Activated naive CD4-positive, alpha-beta T cell treated with anti-CD3 and anti-CD28 coated beads for 36 hours (primary cell): ENCODE data around the gene CDH26. TPM values are rescaled to one million over a fixed set of nuclear protein-coding genes. Genes with fewer than 3 reads are reported as not detected.
A peak's percentile ranks its signal among the peaks of the same experiment; 100 is the strongest.
"Not testable (repeated sequence)": the region's sequence is repeated elsewhere in the genome, so short reads cannot be mapped to it uniquely, and the experiment has no call there.

ENCODE experiments used
- CTCF ChIA-PET: fragments of 350-600 bp; sonication (Branson Sonifier 250); formaldehyde crosslinking; loops from one replicate; lab custom pipeline; 2021; ENCODE audit warnings: antibody characterized with exemption; lab: Charles Lee
- DNase-seq: peaks from one replicate; pipeline ENCODE4 v3.0.0-alpha.2; 2020
- H3K27ac Mint-ChIP-seq: one replicate; pipeline ENCODE4 v1.8.0; 2021; ENCODE audit warnings: mild to moderate bottlenecking, mixed read lengths
- H3K27me3 Mint-ChIP-seq: one replicate; pipeline ENCODE4 v1.8.0; 2021; ENCODE audit warnings: low read depth, mixed read lengths
- H3K36me3 Mint-ChIP-seq: one replicate; pipeline ENCODE4 v1.8.0; 2021; ENCODE audit warnings: low read depth, mixed read lengths
- H3K4me1 Mint-ChIP-seq: one replicate; pipeline ENCODE4 v1.8.0; 2021; ENCODE audit warnings: low read depth, mixed read lengths
- H3K4me3 Mint-ChIP-seq: one replicate; pipeline ENCODE4 v1.8.0; 2021; ENCODE audit warnings: mild to moderate bottlenecking, moderate library complexity, mixed read lengths
- H3K9me3 Mint-ChIP-seq: one replicate; pipeline ENCODE4 v1.8.0; 2021; ENCODE audit warnings: mixed read lengths
- intact Hi-C: fragments of 100-400 bp; cut with micrococcal nuclease; formaldehyde crosslinking; loops from one replicate; pipeline ENCODE4 v1.15.1; 2023
- total RNA-seq, 2 experiments: library from RNA; stranded (reverse); gene quantifications; one replicate each; pipeline ENCODE4 v1.2.3, GENCODE V29; 2021

Gene CDH26
- total RNA-seq, 2 experiments from 2014 or later: 1.5 to 1.8 TPM

DNA sequence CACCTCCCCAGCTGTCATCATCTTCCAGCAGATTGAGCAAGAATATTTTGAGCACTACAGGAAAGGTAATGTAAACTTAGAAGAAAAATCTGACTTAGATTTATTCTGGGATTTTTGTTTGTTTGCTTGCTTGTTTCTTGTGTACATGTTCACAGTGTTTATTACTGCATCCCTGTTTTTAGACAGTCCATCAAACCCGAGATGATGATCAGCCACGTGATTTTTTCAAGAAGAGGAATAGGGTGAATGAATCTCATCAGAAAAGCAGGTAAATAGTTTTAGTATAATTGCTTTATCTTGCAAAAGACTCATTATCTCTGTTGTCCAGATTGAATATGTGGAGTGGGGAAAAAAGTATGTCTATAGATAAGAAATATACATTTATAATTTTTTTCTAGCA is 16.0 kb upstream of the CDH26 start:
- CTCF ChIA-PET: interaction anchor here (1.5 kb wide), 1 partner anchor 10 kb away, joined by 6 read pairs; no protein-coding TSS in a partner anchor

DNA sequence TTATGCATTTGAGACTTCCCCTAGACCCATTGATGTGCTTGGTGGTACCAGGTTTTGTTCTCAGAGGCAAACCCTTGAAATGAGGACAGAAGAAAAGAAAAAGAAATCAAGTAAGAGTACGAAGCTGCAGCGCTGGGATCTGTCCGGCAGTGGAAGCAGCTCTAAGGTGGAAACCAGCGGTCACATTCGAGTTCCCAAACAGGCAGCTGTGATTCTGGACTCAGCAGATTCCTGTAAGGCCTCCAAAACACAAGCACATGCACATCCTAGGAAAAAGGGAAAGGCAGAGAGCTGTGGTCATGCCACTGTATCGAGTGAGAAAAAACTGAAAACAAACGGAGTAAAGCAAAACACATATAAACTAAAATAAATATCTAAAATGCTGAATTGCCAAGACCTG is 13.5 kb upstream of the CDH26 start:
- Mint-ChIP-seq H3K36me3 (peaks cover 17% of the 10 kb centered on the region), H3K4me1 (peaks cover 36% of the 10 kb centered on the region), H3K27ac (no peak overlapping the region), H3K4me3 (no peak overlapping the region), H3K27me3 (no peaks in the 10 kb centered on the region), H3K9me3 (no peaks in the 10 kb centered on the region)
- CTCF ChIA-PET: interaction anchor here (1.4 to 1.5 kb wide), 2 partner anchors 11 kb away, joined by 5 to 6 read pairs; partner anchors contain the start of gene SYCP2
- intact Hi-C loops: loop anchor here (5.0 kb wide), 1 partner anchor 1637 kb away; the partner anchor contains the start of gene RAB22A
- no peak for DNase-seq

More for the DNA sequence above, 16.0 kb upstream of the CDH26 start:
- Mint-ChIP-seq H3K27ac (no peak overlapping the region), H3K36me3 (peaks cover 24% of the 10 kb centered on the region), H3K4me3 (no peak overlapping the region), H3K27me3 (no peaks in the 10 kb centered on the region), H3K4me1 (peaks cover 39% of the 10 kb centered on the region), H3K9me3 (peaks cover 2% of the 10 kb centered on the region)
- DNase-seq: no peak
- intact Hi-C loops: loop anchor here (5.0 kb wide), 1 partner anchor 1635 kb away; the partner anchor contains the start of gene RAB22A

DNA sequence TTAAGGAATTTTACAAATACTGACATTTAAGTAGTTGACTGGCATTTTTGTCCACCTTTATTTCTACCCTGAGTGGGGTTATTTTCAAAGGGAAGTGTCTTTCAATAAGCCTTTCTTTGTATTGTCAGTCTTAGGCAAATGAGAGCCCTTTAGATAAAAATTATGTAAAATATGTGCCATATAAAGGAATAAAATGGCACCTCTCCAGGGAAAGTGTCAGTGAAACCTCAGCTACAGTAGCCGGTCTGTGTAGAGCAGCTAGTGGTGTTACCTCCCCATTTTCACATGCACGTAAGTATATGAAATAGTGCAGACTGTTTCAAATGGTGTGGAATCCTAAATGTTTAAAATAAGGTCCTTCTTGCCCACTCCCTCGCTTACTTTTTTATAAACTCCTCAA is 13.0 kb upstream of the CDH26 start:
- no peaks in the 10 kb centered on the region for H3K27me3 Mint-ChIP-seq
- no peak overlapping the region for H3K4me3 Mint-ChIP-seq
- intact Hi-C loops: no loop called here
- CTCF ChIA-PET: interaction anchor here (1.5 kb wide), 1 partner anchor 11 kb away, joined by 5 read pairs; the partner anchor contains the start of gene SYCP2
- no peak for DNase-seq
- no peaks in the 10 kb centered on the region for H3K9me3 Mint-ChIP-seq
- H3K4me1 Mint-ChIP-seq: peaks cover 36% of the 10 kb centered on the region
- H3K27ac Mint-ChIP-seq: no peak overlapping the region
- peaks cover 17% of the 10 kb centered on the region for H3K36me3 Mint-ChIP-seq

DNA sequence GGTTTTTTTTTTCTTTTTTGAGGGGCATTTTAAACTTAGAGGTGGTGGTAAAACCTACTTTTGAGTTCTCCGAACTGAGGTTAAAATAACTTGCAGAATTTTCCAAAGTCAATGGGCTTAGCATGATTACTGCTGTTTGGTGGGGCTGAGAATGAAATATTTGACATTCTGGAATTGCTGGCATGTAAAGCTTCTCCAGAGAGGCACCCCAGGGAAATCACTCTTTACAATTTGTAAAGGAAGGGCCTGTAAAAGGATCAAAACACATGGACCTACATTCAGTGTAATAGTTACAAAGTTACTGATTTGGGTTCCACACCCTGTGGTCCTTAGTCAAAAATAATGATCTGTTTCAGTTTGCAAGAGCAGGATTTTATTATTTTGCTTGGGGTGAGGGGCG is 12.5 kb upstream of the CDH26 start:
- Mint-ChIP-seq H3K36me3 (peaks cover 17% of the 10 kb centered on the region), H3K27ac (no peak overlapping the region), H3K4me1 (peaks cover 36% of the 10 kb centered on the region), H3K4me3 (no peak overlapping the region), H3K9me3 (no peaks in the 10 kb centered on the region), H3K27me3 (no peaks in the 10 kb centered on the region)
- no peak for DNase-seq
- intact Hi-C loops: no loop called here
- CTCF ChIA-PET: interaction anchor here (1.0 to 1.4 kb wide), 2 partner anchors 11 to 112 kb away, joined by 3 to 5 read pairs; no protein-coding TSS in a partner anchor

DNA sequence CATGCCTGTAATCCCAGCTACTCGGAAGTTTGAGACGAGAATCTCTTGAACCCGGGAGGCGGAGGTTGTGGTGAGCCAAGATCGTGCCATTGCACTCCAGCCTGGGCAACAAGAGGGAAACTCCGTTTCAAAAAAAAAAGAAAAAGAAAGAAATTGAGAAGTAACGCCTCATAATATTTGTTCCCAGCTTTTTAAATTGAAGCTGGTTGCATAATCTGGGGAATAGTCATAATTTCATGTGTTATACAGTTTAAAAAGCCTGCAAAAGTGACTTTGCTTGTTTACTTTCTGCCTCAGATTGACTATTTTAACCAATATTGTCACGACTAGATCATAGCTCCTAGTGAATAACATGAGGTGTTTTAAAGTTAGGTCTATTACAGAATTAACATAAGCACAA is 10.8 kb upstream of the CDH26 start:
- Mint-ChIP-seq H3K4me3 (no peak overlapping the region), H3K36me3 (peaks cover 16% of the 10 kb centered on the region), H3K9me3 (no peaks in the 10 kb centered on the region), H3K27ac (no peak overlapping the region), H3K4me1 (peaks cover 23% of the 10 kb centered on the region), H3K27me3 (no peaks in the 10 kb centered on the region)
- CTCF ChIA-PET: interaction anchor here (0.9 to 3.7 kb wide), 2 partner anchors 110 to 259 kb away, joined by 3 to 21 read pairs; no protein-coding TSS in a partner anchor
- no peak for DNase-seq
- intact Hi-C loops: no loop called here

DNA sequence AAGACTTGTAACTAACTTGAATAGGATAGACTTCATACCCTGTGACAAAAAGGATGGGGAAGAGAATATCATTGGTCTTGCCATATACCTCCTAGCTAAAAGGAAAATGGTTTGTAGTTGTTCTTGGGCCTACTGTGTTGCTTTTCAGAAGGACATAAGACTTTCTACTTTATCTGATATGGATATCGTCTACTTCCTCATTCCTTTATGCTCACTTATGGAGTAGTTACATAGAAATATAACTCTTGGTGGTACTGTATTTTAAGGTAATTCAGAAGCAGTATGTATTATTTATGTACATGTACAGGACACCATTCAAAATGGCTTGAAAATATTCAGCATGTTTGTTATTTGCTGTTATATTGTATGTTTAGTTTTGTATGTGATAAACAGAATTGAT is 10.0 kb upstream of the CDH26 start:
- Mint-ChIP-seq H3K4me1 (peaks cover 23% of the 10 kb centered on the region), H3K27ac (peak overlapping the region; percentile 93), H3K27me3 (no peaks in the 10 kb centered on the region), H3K36me3 (peaks cover 16% of the 10 kb centered on the region), H3K4me3 (no peak overlapping the region), H3K9me3 (no peaks in the 10 kb centered on the region)
- intact Hi-C loops: loop anchor here (2.0 kb wide), 2 partner anchors 109 to 1173 kb away; no protein-coding TSS in a partner anchor
- DNase-seq: no peak
- CTCF ChIA-PET: interaction anchor here (0.6 to 3.7 kb wide), 5 partner anchors 8 to 258 kb away, joined by 3 to 21 read pairs (median 4); partner anchors contain the start of genes FAM217B and PPP1R3D

DNA sequence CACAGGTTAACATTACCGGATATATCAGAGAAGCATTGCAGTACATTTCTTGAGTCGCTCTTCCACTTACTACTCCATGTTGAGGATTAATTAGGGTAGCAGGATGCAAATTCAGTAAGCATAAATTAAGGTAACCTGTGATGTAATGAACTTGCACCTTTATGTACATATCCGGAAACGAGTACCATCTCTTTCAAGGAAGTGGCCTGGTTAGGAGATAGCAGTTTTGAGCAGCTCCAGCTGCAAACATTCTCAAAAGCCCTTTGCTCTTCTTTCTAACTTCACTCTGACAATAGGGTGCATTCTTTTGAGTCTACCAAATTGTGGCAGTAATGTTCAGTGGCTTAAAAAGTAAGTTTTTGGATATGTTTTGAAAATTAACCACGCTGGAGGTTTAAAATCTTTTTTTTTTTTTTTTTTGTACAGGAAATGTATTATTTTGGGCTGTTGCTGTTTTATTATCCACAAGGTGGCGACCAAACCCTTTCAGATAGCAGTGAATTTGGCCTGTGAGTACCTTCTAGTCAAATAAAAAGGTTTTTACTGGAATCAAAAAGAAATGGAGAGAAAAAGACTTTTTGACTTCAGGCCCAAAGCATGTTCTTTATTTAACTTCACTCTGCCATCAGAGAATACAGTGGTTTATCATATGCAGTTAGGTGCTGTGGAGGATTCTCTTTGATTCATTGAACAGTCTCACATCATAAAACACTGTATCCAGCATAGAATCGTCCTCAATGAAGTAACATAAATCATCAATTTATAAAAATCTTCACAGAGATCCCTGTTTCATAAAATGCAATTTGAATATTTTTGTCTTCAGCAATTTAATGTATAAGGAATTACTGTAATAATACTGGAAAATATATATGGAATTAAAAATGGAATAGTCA is 9.1 kb upstream of the CDH26 start:
- H3K9me3 Mint-ChIP-seq: no peaks in the 10 kb centered on the region
- CTCF ChIA-PET: interaction anchor here (0.6 to 3.7 kb wide), 13 partner anchors 8 to 508 kb away, joined by 3 to 21 read pairs (median 4); partner anchors contain the start of genes CDH26, FAM217B and PPP1R3D
- peaks cover 15% of the 10 kb centered on the region for H3K36me3 Mint-ChIP-seq
- peaks cover 23% of the 10 kb centered on the region for H3K4me1 Mint-ChIP-seq
- intact Hi-C loops: loop anchor here (1.0 to 2.0 kb wide), 4 partner anchors 101 to 1172 kb away; no protein-coding TSS in a partner anchor
- no peak overlapping the region for H3K4me3 Mint-ChIP-seq
- H3K27ac Mint-ChIP-seq: peak overlapping the region; percentile 93
- peak; percentile 56 for DNase-seq
- H3K27me3 Mint-ChIP-seq: no peaks in the 10 kb centered on the region

DNA sequence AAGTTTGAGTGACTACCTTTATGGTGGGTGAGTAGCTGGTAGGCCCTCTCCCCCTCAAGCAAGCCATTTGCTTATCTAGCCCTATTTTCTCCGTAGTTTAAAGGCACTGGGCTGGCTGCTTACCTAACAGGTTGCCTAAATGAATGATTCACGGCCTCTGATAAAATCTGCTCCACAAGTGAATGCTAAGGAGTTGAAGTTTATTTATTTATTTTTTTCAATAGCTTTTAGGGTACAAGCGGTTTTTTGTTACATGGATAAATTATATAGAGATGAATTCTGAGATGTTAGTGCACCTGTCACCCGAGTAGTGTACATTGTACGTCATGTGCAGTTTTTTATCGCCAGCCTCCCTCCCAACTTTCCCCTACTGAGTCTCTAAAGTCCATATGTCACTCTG is 8.3 kb upstream of the CDH26 start:
- H3K9me3 Mint-ChIP-seq: no peaks in the 10 kb centered on the region
- H3K4me3 Mint-ChIP-seq: no peak overlapping the region
- CTCF ChIA-PET: interaction anchor here (0.9 to 3.7 kb wide), 9 partner anchors 8 to 315 kb away, joined by 3 to 21 read pairs (median 4); partner anchors contain the start of genes FAM217B and PPP1R3D
- peaks cover 7% of the 10 kb centered on the region for H3K36me3 Mint-ChIP-seq
- H3K27me3 Mint-ChIP-seq: no peaks in the 10 kb centered on the region
- peaks cover 19% of the 10 kb centered on the region for H3K4me1 Mint-ChIP-seq
- DNase-seq: no peak
- H3K27ac Mint-ChIP-seq: no peak overlapping the region
- intact Hi-C loops: loop anchor here (1.0 to 2.0 kb wide), 4 partner anchors 100 to 1171 kb away; no protein-coding TSS in a partner anchor

DNA sequence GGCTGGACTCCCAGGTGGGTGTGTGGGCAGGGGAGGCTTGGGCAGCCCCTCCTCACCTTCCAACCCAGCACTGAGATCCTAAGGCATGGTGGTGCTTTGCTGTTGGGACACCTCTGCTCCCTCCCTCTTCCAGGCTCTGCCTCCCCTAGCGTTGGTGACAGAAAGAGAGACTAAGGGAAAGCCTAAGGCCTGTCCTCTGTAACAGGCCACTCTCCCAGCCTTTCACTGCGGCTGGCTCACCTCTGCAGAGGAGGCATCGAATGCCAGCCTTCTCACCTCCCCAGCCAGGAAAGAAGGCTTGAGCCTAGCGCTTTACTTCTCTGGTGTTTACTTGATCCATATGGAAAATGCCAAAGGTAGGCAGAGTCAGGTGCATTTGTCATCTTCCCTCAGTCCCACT is 3.5 kb upstream of the CDH26 start:
- H3K4me3 Mint-ChIP-seq: no peak overlapping the region
- H3K27ac Mint-ChIP-seq: no peak overlapping the region
- H3K4me1 Mint-ChIP-seq: no peaks in the 10 kb centered on the region
- no peaks in the 10 kb centered on the region for H3K27me3 Mint-ChIP-seq
- CTCF ChIA-PET: interaction anchor here (0.8 to 1.6 kb wide), 2 partner anchors 10 to 14 kb away, joined by 4 to 6 read pairs; no protein-coding TSS in a partner anchor
- H3K36me3 Mint-ChIP-seq: peaks cover 2% of the 10 kb centered on the region
- no peaks in the 10 kb centered on the region for H3K9me3 Mint-ChIP-seq
- no peak for DNase-seq
- intact Hi-C loops: loop anchor here (1.0 kb wide), 2 partner anchors 20 to 171 kb away; no protein-coding TSS in a partner anchor

DNA sequence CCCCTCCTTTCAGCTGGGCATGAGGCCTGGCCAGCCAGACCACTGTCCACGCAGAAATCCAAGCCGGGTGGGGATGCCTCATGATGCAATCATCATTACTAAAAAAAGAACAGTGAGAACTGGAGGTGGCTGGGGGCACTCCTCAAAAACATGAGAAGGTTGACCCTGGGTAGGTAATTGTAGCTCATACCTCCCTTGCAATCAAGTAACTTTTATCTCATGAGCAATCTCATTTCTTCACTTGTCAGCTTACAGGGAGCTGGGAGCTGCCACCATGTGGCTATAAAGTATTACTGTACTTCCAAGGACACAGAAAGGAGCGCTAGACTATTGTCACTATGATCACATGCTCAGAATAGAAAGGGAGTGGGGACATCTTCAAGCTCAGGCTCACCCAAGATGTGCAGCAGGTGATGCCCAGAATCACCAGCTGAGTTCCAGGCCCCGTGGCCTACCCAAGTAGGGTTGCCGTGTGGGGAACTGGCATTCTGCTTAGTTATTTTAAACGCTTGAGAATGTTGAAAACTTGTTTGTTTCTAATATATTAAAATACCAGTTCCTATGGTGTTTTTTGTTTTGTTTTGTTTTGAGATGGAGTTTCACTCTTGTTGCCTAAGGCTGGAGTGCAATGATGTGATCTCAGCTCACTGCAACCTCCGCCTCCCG is 3.0 kb upstream of the CDH26 start:
- H3K36me3 Mint-ChIP-seq: peaks cover 5% of the 10 kb centered on the region
- CTCF ChIA-PET: interaction anchor here (0.8 to 1.6 kb wide), 2 partner anchors 11 to 14 kb away, joined by 4 to 6 read pairs; no protein-coding TSS in a partner anchor
- H3K4me1 Mint-ChIP-seq: no peaks in the 10 kb centered on the region
- H3K27ac Mint-ChIP-seq: no peak overlapping the region
- intact Hi-C loops: loop anchor here (1.0 kb wide), 2 partner anchors 21 to 172 kb away; no protein-coding TSS in a partner anchor
- no peak for DNase-seq
- H3K4me3 Mint-ChIP-seq: no peak overlapping the region
- no peaks in the 10 kb centered on the region for H3K9me3 Mint-ChIP-seq
- no peaks in the 10 kb centered on the region for H3K27me3 Mint-ChIP-seq

DNA sequence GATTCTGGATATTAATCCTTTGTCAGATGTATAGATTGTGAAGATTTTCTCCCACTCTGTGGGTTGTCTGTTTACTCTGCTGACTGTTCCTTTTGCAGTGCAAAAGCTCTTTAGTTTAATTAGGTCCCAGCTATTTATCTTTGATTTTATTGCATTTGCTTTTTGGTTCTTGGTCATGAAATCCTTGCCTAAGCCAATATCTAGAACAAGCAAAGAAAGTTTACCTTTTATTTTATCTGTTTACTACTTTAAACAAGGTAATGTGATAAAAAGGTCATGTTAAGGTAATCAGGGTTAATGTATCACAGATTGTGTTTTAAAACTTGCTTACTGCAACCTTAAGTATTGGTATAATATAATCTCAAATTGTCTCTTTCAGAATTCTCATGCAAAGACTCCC is 655 bp upstream of the CDH26 start:
- DNase-seq, H3K4me1 Mint-ChIP-seq, H3K4me3 Mint-ChIP-seq, H3K27ac Mint-ChIP-seq, H3K27me3 Mint-ChIP-seq, H3K9me3 Mint-ChIP-seq, H3K36me3 Mint-ChIP-seq, intact Hi-C loops: not testable (repeated sequence)
- CTCF ChIA-PET: interaction anchor here (0.9 kb wide), 1 partner anchor 23 kb away, joined by 3 read pairs; no protein-coding TSS in a partner anchor
